NCI-H460 (cell line): ENCODE measurements around the gene TNFRSF21. TPM values are rescaled to one million over a fixed set of nuclear protein-coding genes. Genes with fewer than 3 reads are reported as not detected.

ENCODE experiments used
- DNase-seq: peaks from one replicate; pipeline ENCODE4 v3.0.0-alpha.2; 2016; ENCODE audit warnings: low read depth; ENCODE audit errors: extremely low read depth
- total RNA-seq: library from RNA; depleted of rRNA; stranded (reverse); fragments of >200 nt; shearing (Covaris generic); gene quantifications from 2 replicates; pipeline ENCODE4 v1.2.3, GENCODE V29; 2014; rRNA removed

The TNFRSF21 gene
- total RNA-seq, 1 experiment from 2014 or later = 4.0 TPM

GRCh38 chr6:47182291-47182957 is 127.3 kb downstream of the TNFRSF21 start:
- DNase-seq = no peak

GRCh38 chr6:47181681-47182080 is 128.0 kb downstream of the TNFRSF21 start:
- DNase-seq = no peak

Other genes with a start within 250 kb of the TNFRSF21 start
- 29.7 and 30.7 TPM in 2 replicates for gene CD2AP, start 167.9 kb upstream of the TNFRSF21 start, total RNA-seq